ENCODE results near the gene LCN2.
"Not testable (repeated sequence)": the region's sequence is repeated elsewhere in the genome, so short reads cannot be mapped to it uniquely, and the experiment has no call there.

GRCh38 chr9:128130651-128131050 is 18.6 kb upstream of the LCN2 start:
- TF ChIP-seq CTCF, POLR2A, POLR2AphosphoS5 (IDR thresholded peaks at IDR 0.05): not testable (repeated sequence)
